MM.1S (cell line): Measurements from ENCODE around the gene VPS35L.

Source experiments
- DNase-seq: peaks from one replicate; pipeline ENCODE4 v3.0.0-alpha.2; 2015
- H2AFZ ChIP-seq: fragments of 300-600 bp; sonication (generic); 2 replicates; pipeline ENCODE4 v1.6.0; 2016; ENCODE audit warnings: antibody characterized with exemption, low read length
- H3F3A ChIP-seq: fragments of 300-600 bp; sonication (generic); 2 replicates; pipeline ENCODE4 v1.6.1; 2016; ENCODE audit warnings: mild to moderate bottlenecking, antibody characterized with exemption, low read length, moderate library complexity, mixed read lengths; ENCODE audit not compliant: insufficient read depth
- H3K27ac ChIP-seq: fragments of 300-600 bp; sonication (generic); 2 replicates; pipeline ENCODE4 v1.5.1; 2016; ENCODE audit warnings: mild to moderate bottlenecking, low read length
- H3K27me3 ChIP-seq: fragments of 300-600 bp; sonication (generic); replicated peaks from 2 replicates; pipeline ENCODE4 v1.6.0; 2016; ENCODE audit warnings: low read length; ENCODE audit not compliant: insufficient read depth
- H3K36me3 ChIP-seq: fragments of 300-600 bp; sonication (generic); replicated peaks from 2 replicates; pipeline ENCODE4 v1.6.1; 2016; ENCODE audit warnings: mild to moderate bottlenecking, low read length, mixed read lengths; ENCODE audit not compliant: insufficient read depth
- H3K4me1 ChIP-seq: fragments of 300-600 bp; sonication (generic); 2 replicates; pipeline ENCODE4 v1.6.1; 2016; ENCODE audit warnings: low read length, mixed read lengths
- H3K4me2 ChIP-seq: fragments of 300-600 bp; sonication (generic); 2 replicates; pipeline ENCODE4 v1.6.0; 2016; ENCODE audit warnings: low read depth, low read length
- H3K4me3 ChIP-seq: fragments of 300-600 bp; sonication (generic); 2 replicates; pipeline ENCODE4 v1.5.1; 2016; ENCODE audit warnings: low read length, mixed read lengths
- H3K79me2 ChIP-seq: fragments of 300-600 bp; sonication (generic); 2 replicates; pipeline ENCODE4 v1.6.1; 2016; ENCODE audit warnings: mixed run types, low read length, mixed read lengths
- H3K9ac ChIP-seq: fragments of 300-600 bp; sonication (generic); 2 replicates; pipeline ENCODE4 v1.6.1; 2016; ENCODE audit warnings: low read length, mixed read lengths
- H3K9me2 ChIP-seq: fragments of 300-600 bp; sonication (generic); replicated peaks from 2 replicates; pipeline ENCODE4 v1.6.1; 2016; ENCODE audit warnings: mild to moderate bottlenecking, low read length, mixed read lengths; ENCODE audit not compliant: insufficient read depth
- H3K9me3 ChIP-seq: fragments of 300-600 bp; sonication (generic); replicated peaks from 2 replicates; pipeline ENCODE4 v1.6.1; 2016; ENCODE audit warnings: mild to moderate bottlenecking, low read length, mixed read lengths; ENCODE audit not compliant: insufficient read depth
- H4K20me1 ChIP-seq: fragments of 300-600 bp; sonication (generic); 2 replicates; pipeline ENCODE4 v1.6.1; 2016; ENCODE audit warnings: mild to moderate bottlenecking, low read length, moderate library complexity, mixed read lengths; ENCODE audit not compliant: insufficient read depth
- CTCF ChIP-seq: fragments of 300-600 bp; sonication (generic); IDR thresholded peaks from 2 replicates; pipeline ENCODE4 v1.5.1; 2016; ENCODE audit warnings: antibody characterized with exemption, low read length, mixed read lengths
- EZH2 ChIP-seq: fragments of 300-600 bp; sonication (generic); optimal IDR thresholded peaks from 2 replicates; pipeline ENCODE3; 2017; ENCODE audit warnings: low read depth, mild to moderate bottlenecking, antibody characterized with exemption, low read length, mixed read lengths
- EZH2phosphoT487 ChIP-seq: fragments of 300-600 bp; sonication (generic); IDR thresholded peaks from 2 replicates; pipeline ENCODE4 v1.6.1; 2018; ENCODE audit warnings: antibody characterized with exemption, low read length

Gene VPS35L

DNA sequence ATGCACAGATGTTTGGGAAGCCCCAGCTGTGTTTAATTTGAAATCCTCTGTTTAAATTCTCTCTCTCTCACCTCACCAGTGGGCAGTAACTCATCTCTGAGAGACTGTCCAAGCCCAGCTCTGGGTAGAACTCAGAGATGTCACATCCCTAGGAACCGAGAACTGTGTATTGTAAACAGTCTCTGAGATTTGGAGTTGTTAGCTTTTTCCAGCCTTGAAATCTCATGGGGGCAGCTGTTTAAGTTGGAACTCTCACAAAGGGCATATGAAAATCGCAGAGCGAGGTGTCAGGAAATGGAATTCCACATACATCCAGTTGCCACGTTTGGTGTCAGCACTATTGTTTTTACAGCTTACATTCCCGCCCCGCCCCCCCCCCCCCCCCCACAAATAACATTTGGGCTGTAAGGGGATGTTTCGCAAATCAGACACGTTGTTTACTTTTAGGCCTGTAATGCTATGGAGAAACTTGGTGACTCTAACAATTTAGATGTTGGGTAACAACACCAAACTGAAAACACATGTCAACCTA lies 34.3 kb downstream of the VPS35L start:
- TF ChIP-seq EZH2 (no peak), CTCF (no peak), EZH2phosphoT487 (no peak)
- no peak for DNase-seq
- Histone ChIP-seq H3K4me2 (no peak overlapping the region), H3K79me2 (no peaks in the 10 kb centered on the region), H3F3A (no peaks in the 10 kb centered on the region), H3K27me3 (no peaks in the 10 kb centered on the region), H3K9ac (no peak overlapping the region), H4K20me1 (no peaks in the 10 kb centered on the region), H3K27ac (no peak overlapping the region), H3K36me3 (no peaks in the 10 kb centered on the region), H2AFZ (no peak overlapping the region), H3K4me1 (no peaks in the 10 kb centered on the region), H3K9me2 (no peaks in the 10 kb centered on the region), H3K4me3 (no peak overlapping the region), H3K9me3 (no peaks in the 10 kb centered on the region)

- H3K4me3 ChIP-seq, result no peak overlapping the region
- no peak overlapping the region for H2AFZ ChIP-seq
- no peaks in the 10 kb centered on the region for H3K36me3 ChIP-seq
- H3K27ac ChIP-seq, result no peak overlapping the region
- no peak for DNase-seq
- H3K9ac ChIP-seq, result no peak overlapping the region
- H3K4me1 ChIP-seq, result no peaks in the 10 kb centered on the region
- no peak overlapping the region for H3K4me2 ChIP-seq
- H3K27me3 ChIP-seq, result no peaks in the 10 kb centered on the region
- H3F3A ChIP-seq, result no peaks in the 10 kb centered on the region
- H3K9me2 ChIP-seq, result no peaks in the 10 kb centered on the region
- H3K79me2 ChIP-seq, result no peaks in the 10 kb centered on the region
- TF ChIP-seq EZH2phosphoT487 (no peak), EZH2 (no peak), CTCF (no peak)
- no peaks in the 10 kb centered on the region for H4K20me1 ChIP-seq
- H3K9me3 ChIP-seq, result no peaks in the 10 kb centered on the region
Measured at GRCh38 chr16:19595043-19595767, 39.7 kb downstream of the VPS35L start.

- Histone ChIP-seq H3K79me2 (no peaks in the 10 kb centered on the region), H3K9me2 (no peaks in the 10 kb centered on the region), H3F3A (no peaks in the 10 kb centered on the region), H3K9ac (no peak overlapping the region), H3K27ac (no peak overlapping the region), H2AFZ (no peak overlapping the region), H3K4me2 (no peak overlapping the region), H4K20me1 (no peaks in the 10 kb centered on the region), H3K27me3 (no peaks in the 10 kb centered on the region), H3K36me3 (no peaks in the 10 kb centered on the region), H3K4me1 (no peaks in the 10 kb centered on the region), H3K4me3 (no peak overlapping the region), H3K9me3 (no peaks in the 10 kb centered on the region)
- no peak for DNase-seq
- TF ChIP-seq CTCF, result no peak
- TF ChIP-seq EZH2phosphoT487, result no peak
- TF ChIP-seq EZH2, result no peak
Measured at GRCh38 chr16:19598805-19599510, 43.5 kb downstream of the VPS35L start.
